ENCODE measurements around the gene SMURF1. TPM values are rescaled to one million over a fixed set of nuclear protein-coding genes. Genes with fewer than 3 reads are reported as not detected.
A peak's percentile ranks its signal among the peaks of the same experiment; 100 is the strongest.
"Not testable (repeated sequence)": the region's sequence is repeated elsewhere in the genome, so short reads cannot be mapped to it uniquely, and the experiment has no call there.

The SMURF1 gene
- total RNA-seq, 1 experiment from 2014 or later: 33.5 TPM

GRCh38 chr7:99054781-99055180 is 89.1 kb downstream of the SMURF1 start:
- DNase-seq (ENCODE audit: low spot score): no peak

GRCh38 chr7:99050971-99051370 is 92.9 kb downstream of the SMURF1 start:
- peak; percentile 14 for DNase-seq (ENCODE audit: low spot score)

DNA sequence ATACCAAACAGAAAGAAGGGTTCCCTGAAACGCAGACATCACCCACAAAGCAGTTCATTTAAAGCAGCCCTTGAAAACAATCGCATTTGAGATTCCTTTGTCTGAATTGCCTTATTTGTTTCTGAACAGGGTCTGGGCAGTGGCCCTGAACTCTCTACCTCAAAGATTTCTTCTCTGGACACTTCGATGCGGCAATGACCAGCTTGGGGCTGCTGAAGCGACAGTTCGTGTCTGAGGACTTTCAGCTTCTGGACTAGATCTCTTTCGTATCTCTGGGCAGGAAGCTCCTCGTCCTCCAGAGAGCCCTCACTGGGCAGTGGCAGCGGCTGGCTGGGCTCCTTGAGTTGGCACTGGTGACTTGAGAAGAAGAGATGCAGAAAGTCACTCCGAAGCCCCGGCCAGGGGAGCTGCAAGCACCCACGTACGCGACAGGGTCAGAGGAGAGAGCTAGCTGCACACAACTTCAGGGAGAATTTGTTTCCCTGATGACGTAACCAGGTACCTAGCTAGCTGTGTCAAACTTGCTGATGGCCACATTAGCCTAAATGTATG is 96.3 kb downstream of the SMURF1 start:
- DNase-seq (ENCODE audit: low spot score): no peak

DNA sequence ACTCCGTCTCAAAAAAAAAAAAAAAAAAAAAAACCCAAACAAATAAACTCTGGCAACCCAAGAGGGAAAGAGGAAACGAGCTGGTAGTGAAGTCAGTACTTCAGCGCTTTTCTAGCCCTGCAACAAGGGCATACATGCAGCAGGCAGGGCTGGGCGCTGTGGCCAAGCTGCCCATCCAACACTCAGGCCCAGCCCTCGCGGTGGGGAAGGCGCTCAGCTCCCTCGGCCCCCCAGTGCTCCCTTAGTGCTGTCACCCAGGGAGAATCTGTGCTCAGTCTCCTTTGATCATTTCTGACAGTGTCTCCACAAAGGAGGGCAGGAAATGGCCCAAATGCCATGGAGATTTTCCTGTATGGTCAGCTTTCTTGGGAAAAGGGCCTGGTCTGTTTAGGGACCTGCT is 97.2 kb downstream of the SMURF1 start:
- DNase-seq (ENCODE audit: low spot score): no peak

DNA sequence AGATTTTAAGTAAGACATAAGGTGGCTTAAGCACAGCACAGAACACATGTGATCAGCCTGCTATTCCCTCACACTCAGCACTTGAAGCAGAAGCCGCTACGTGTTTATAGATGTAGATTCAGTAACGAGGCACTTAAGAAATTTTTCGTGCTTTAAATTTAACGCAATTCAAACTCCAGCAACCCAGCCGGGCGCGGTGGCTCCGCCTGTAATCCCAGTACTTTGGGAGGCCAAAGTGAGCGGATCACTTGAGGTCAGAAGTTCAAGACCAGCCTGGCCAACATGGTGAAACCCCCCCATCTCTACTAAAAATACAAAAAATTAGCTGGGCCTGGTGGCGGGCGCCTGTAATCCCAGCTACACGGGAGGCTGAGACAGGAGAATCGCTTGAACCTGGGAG is 97.6 kb downstream of the SMURF1 start:
- DNase-seq (ENCODE audit: low spot score): not testable (repeated sequence)

GRCh38 chr7:99044858-99045257 is 99.0 kb downstream of the SMURF1 start:
- DNase-seq (ENCODE audit: low spot score): not testable (repeated sequence)

- DNase-seq (ENCODE audit: low spot score): no peak
Measured at GRCh38 chr7:99042957-99043356, 101.0 kb downstream of the SMURF1 start.

GRCh38 chr7:99041526-99041925 is 102.4 kb downstream of the SMURF1 start:
- DNase-seq (ENCODE audit: low spot score): peak; percentile 82

GRCh38 chr7:99040104-99040958 is 103.6 kb downstream of the SMURF1 start:
- DNase-seq (ENCODE audit: low spot score): peak; percentile 99

- no peak for DNase-seq (ENCODE audit: low spot score)
Measured at GRCh38 chr7:99039384-99039891, 104.5 kb downstream of the SMURF1 start.

- no peak for DNase-seq (ENCODE audit: low spot score)
Measured at GRCh38 chr7:99038086-99038855, 105.6 kb downstream of the SMURF1 start.

DNA sequence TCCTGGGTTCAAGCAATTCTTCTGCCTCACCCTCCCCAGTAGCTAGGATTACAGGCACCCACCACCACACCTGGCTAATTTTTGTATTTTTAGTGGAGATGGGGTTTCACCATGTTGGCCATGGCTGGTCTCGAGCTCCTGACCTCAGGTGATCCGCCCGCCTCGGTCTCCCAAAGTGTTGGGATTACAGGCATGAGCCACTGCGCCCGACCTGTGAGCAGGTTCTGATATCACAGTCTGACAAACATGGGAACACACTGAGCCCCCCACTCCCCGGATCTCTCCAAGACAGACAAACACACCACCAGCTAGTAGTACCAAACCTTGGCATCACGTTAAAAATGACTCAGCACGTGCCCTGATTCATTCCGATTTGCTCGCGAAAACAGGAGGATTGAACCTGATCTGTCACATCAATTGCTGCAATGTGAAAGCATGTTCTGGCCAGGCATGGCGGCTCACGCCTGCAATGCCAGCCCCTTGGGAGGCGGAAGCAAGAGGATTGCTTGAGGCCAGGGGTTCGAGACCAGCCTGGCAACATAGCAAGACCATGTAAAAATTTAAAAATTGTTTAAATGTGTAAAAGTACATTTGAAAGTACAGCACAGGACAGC is 106.5 kb downstream of the SMURF1 start:
- DNase-seq (ENCODE audit: low spot score): no peak

GRCh38 chr7:99036546-99037111 is 107.3 kb downstream of the SMURF1 start:
- DNase-seq (ENCODE audit: low spot score): peak; percentile 38

GRCh38 chr7:99035723-99036545 is 108.0 kb downstream of the SMURF1 start:
- DNase-seq (ENCODE audit: low spot score): no peak

DNA sequence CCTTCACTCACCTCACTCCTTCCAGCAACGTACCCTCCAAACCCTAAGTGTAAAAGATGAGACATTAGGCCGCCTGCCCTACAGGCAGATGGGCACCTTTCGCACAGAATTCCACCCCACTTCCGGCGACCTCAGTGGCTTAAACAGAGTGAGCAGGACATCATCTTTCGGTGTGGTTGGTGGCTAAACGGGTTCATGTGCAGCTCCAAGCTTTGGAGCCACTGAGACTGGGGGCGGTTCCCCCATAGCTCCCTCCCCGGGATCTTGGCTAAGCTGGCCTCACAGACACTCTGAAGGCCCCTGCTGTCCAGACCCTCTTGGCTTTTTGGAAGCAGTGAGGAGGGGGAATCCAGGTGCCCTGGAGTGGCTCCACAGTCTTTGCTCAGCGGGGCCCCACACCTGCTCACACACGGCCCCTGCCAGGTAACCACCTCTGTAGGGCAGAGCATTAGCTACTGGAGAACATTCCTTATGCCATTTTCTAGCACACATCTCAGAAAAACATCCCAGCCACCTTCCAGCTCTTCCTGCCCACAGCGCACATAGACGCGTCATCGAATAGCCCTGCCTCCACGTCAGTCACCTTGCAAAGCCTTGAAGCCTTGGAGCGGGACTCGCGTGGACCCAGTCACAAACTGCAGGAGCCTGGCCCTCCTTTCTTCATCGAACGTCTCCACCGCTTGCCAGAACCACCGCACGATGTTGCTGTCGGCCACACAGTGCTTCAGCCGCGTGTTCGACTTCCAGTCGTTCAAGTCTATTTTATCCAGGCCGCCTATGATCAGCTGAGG is 108.8 kb downstream of the SMURF1 start:
- no peak for DNase-seq (ENCODE audit: low spot score)

DNA sequence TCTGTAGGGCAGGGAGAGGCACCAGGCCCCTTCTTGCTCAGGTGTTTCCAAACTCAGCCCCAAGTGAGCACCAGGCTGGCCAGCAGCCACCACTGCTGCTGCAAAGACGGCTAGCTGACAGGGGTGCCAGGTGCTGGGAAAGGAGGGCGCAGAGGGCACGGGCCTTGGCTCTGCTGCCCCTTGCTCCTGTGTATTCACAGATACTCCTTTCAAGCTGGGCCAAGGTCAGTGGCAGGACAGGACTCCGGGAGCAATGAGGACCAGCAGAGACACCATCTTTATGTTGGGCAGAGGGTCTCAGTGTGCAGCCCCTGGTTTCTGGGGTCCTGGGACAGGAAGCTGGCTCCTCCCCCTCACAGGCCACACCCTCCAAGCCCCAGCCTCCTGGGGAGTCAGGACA is 110.1 kb downstream of the SMURF1 start:
- DNase-seq (ENCODE audit: low spot score): no peak

DNA sequence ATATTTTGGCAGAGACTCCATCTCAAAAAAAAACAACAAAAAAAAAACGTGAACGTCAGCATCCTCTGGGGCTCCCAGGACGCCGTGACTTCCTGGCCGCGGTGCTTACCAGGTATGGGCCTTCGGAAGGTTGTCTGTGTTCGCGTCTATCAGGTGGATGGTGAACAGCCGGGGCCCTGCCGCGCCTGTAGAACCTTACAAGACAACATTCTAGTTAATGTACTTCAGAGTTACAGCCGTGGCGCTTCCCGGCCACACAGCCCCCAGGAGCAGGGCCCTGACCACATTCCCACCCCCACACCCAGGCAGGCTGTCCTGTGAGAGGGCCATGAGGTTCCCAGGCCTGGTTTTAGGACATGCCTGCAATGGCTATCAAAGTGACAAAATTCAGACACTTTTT is 111.0 kb downstream of the SMURF1 start:
- DNase-seq (ENCODE audit: low spot score): no peak

DNA sequence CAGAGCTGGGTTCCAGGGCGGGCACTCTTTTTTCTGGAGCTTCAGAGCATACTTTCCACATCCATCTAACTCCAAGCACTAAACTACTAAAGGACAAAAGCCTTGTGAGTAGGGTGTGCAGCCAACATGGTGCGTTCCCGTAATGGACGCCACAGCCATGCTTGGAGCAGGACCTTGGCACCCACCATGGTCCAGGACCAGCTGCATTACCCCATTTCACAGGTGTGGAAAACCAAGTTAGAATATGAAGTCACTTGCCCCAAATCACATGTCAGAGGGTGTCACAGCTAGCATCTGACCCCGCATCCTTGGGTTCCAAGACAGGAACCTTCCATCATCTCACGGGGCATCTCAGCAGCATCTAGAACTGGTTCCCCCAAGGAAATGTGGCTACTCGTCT is 112.4 kb downstream of the SMURF1 start:
- no peak for DNase-seq (ENCODE audit: low spot score)

DNA sequence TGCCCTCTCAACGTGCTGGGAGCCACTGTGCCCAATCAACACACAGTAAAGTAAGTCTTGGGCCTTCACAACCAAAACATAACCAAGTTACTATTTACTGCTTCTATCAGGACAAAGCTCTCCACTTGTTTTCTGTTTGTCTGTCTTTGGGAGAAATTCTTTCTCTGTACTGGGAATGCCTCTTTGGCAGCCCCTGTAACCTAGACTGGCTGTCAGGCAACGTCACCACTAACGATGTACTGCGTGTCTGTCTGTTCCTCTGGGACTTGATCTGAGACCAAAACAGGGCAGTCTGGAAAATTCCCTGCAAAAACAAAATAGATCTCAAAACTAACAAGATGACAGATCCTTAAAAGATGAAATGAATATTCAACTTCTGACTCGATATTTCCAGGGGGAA is 113.0 kb downstream of the SMURF1 start:
- DNase-seq (ENCODE audit: low spot score): no peak

- no peak for DNase-seq (ENCODE audit: low spot score)
Measured at GRCh38 chr7:99030457-99030856, 113.5 kb downstream of the SMURF1 start.

Data from HT-29 (cell line).